Right lobe of liver (tissue), 4 donors: Measurements from ENCODE around the gene HOXA3.

Source experiments
- POLR2A ChIP-seq: fragments of 450-650 bp; IDR thresholded peaks from one replicate; pipeline ENCODE4 v1.6.1; 2017; ENCODE audit warnings: antibody characterized with exemption, mild to moderate bottlenecking
- TF ChIP-seq, protein P1 (sequence below), 4 donors: fragments of 200-600 bp in 3 of 4; fragments of 450-650 bp in 1 of 4; IDR thresholded peaks; one replicate each; pipeline versions ENCODE4 v1.5.1 to v1.8.0; 2016 to 2022; ENCODE audit warnings: antibody characterized with exemption in 4 of 4, mild to moderate bottlenecking in 2 of 4
- donor health status: DM: no; HTN: no; CAD: no.
- donor health status: DM: no; HTN: no; CAD: no.
- donor health status: DM: no; HTN: yes; CAD: no.

DNA sequence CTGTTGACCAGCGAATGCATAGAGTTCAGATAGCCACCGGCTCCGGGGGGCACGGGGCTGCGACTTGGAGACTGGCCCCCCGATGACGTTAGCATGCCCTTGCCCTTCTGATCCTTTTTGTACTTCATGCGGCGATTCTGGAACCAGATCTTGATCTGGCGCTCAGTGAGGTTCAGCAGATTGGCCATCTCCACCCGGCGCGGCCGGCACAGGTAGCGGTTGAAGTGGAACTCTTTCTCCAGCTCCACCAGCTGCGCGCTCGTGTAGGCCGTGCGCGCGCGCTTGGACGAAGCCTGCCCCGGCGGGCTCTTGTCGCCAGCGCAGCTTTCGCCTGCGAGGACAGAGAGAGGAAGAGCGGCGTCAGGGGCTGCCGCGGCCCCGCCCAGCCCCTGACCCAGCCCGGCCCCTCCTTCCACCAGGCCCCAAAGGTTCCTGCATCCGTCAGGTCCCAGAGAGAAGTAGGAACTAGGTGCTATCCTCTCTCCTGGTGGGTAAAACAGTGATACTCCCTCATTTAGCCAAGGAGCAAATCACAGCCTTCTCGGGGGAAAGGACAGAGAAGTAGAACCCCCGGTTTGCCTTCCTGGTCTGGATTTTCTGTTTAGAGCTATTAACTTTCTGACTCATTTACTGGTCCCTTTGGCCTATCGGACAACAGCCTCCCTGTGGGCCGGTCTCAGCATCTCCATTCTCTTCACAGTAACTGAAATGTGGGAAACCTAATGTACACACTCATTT lies 43.8 kb downstream of the HOXA3 start:
- TF ChIP-seq, protein P1, sequence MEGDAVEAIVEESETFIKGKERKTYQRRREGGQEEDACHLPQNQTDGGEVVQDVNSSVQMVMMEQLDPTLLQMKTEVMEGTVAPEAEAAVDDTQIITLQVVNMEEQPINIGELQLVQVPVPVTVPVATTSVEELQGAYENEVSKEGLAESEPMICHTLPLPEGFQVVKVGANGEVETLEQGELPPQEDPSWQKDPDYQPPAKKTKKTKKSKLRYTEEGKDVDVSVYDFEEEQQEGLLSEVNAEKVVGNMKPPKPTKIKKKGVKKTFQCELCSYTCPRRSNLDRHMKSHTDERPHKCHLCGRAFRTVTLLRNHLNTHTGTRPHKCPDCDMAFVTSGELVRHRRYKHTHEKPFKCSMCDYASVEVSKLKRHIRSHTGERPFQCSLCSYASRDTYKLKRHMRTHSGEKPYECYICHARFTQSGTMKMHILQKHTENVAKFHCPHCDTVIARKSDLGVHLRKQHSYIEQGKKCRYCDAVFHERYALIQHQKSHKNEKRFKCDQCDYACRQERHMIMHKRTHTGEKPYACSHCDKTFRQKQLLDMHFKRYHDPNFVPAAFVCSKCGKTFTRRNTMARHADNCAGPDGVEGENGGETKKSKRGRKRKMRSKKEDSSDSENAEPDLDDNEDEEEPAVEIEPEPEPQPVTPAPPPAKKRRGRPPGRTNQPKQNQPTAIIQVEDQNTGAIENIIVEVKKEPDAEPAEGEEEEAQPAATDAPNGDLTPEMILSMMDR (IDR thresholded peaks at IDR 0.05): no peak
- peak; percentile 31 for TF ChIP-seq POLR2A
